HG02884 (cell line): ENCODE data around the gene MINDY4.

Experiments
- ATAC-seq: cut with Tn5 transposase; IDR thresholded peaks from one replicate; pipeline ENCODE4 v1.9.1; 2021; ENCODE audit warnings: mild to moderate bottlenecking, moderate library complexity; ENCODE audit not compliant: unreplicated experiment

Gene MINDY4

GRCh38 chr7:30912986-30913811 is 142.0 kb downstream of the MINDY4 start:
- ATAC-seq = no peak

- ATAC-seq = no peak
Observed at GRCh38 chr7:30913821-30914515, 142.8 kb downstream of the MINDY4 start.

GRCh38 chr7:30914596-30914995 is 143.4 kb downstream of the MINDY4 start:
- ATAC-seq = no peak

GRCh38 chr7:30915005-30915601 is 143.9 kb downstream of the MINDY4 start:
- ATAC-seq = no peak

- ATAC-seq = no peak
Observed at GRCh38 chr7:30915751-30916150, 144.5 kb downstream of the MINDY4 start.

- ATAC-seq = no peak
Observed at GRCh38 chr7:30916255-30916654, 145.0 kb downstream of the MINDY4 start.

- ATAC-seq = no peak
Observed at GRCh38 chr7:30916767-30917166, 145.6 kb downstream of the MINDY4 start.

GRCh38 chr7:30917216-30917893 is 146.1 kb downstream of the MINDY4 start:
- no peak for ATAC-seq

GRCh38 chr7:30918676-30919075 is 147.5 kb downstream of the MINDY4 start:
- ATAC-seq = no peak

- ATAC-seq = no peak
Observed at GRCh38 chr7:30920021-30920583, 148.9 kb downstream of the MINDY4 start.

GRCh38 chr7:30920584-30921539 is 149.6 kb downstream of the MINDY4 start:
- ATAC-seq = no peak

- ATAC-seq = no peak
Observed at GRCh38 chr7:30921540-30922401, 150.6 kb downstream of the MINDY4 start.

- no peak for ATAC-seq
Observed at GRCh38 chr7:30922596-30922995, 151.4 kb downstream of the MINDY4 start.

GRCh38 chr7:30923009-30923773 is 152.0 kb downstream of the MINDY4 start:
- no peak for ATAC-seq

- no peak for ATAC-seq
Observed at GRCh38 chr7:30923774-30924413, 152.7 kb downstream of the MINDY4 start.

- ATAC-seq = no peak
Observed at GRCh38 chr7:30924624-30925023, 153.4 kb downstream of the MINDY4 start.

- no peak for ATAC-seq
Observed at GRCh38 chr7:30925117-30925516, 153.9 kb downstream of the MINDY4 start.

- no peak for ATAC-seq
Observed at GRCh38 chr7:30925913-30926312, 154.7 kb downstream of the MINDY4 start.
